A549 (cell line): Measurements from ENCODE around the gene SLIT3.

Experiments
- ATOH8 ChIP-seq: fragments of 250-450 bp; sonication (Bioruptor Pico); IDR thresholded peaks from 2 replicates; pipeline ENCODE4 v1.5.0; 2020; ENCODE audit warnings: low read depth, mild to moderate bottlenecking, moderate library complexity
- CHD2 ChIP-seq: fragments of 150-350 bp; IDR thresholded peaks from 2 replicates; pipeline ENCODE4 v1.6.1; 2014; ENCODE audit warnings: low read length; ENCODE audit not compliant: partially characterized antibody
- CTCF ChIP-seq: fragments of >200 bp; sonication (Bioruptor Twin); formaldehyde crosslinking; IDR thresholded peaks from 3 replicates; pipeline ENCODE4 v1.5.1; 2016
- EHMT2 ChIP-seq: fragments of 200-600 bp; sonication (generic); IDR thresholded peaks from 2 replicates; pipeline ENCODE4 v1.6.1; 2016; ENCODE audit warnings: antibody characterized with exemption, low read depth, mild to moderate bottlenecking, moderate library complexity
- EP300 ChIP-seq, 2 experiments: fragments of >200 bp; sonication (Bioruptor Twin); formaldehyde crosslinking; IDR thresholded peaks; 2 replicates in 1 of 2; 3 replicates in 1 of 2; pipeline ENCODE4 v1.6.1; 2016 to 2017
- FOSL2 ChIP-seq, 2 experiments: fragments of 450-650 bp in 1 of 2; fragments of >200 bp in 1 of 2; sonication (Bioruptor Twin) in 1 of 2; formaldehyde crosslinking; IDR thresholded peaks; 2 replicates each; pipeline versions ENCODE4 v1.5.0 to v1.6.1; 2016 to 2020; ENCODE audit warnings: mild to moderate bottlenecking in 1 of 2, moderate library complexity in 1 of 2
- JUN ChIP-seq, 2 experiments: fragments of >200 bp; sonication (Bioruptor Twin); formaldehyde crosslinking; IDR thresholded peaks; 2 replicates in 1 of 2; 3 replicates in 1 of 2; pipeline ENCODE4 v1.6.1; 2016 to 2017
- KDM5A ChIP-seq: fragments of 200-600 bp; sonication (generic); IDR thresholded peaks from 2 replicates; pipeline ENCODE4 v1.6.1; 2016; ENCODE audit warnings: antibody characterized with exemption, mild to moderate bottlenecking
- MAX ChIP-seq: IDR thresholded peaks from 2 replicates; pipeline ENCODE4 v1.6.1; 2012
- MAZ ChIP-seq: fragments of 150-350 bp; IDR thresholded peaks from 2 replicates; pipeline ENCODE4 v1.6.1; 2014; ENCODE audit warnings: antibody characterized with exemption, low read depth, low read length, borderline replicate concordance
- MYC ChIP-seq: IDR thresholded peaks from 2 replicates; pipeline ENCODE4 v1.6.1; 2012; ENCODE audit warnings: mild to moderate bottlenecking, inconsistent platforms, low read length, improper control_type of control experiment, borderline replicate concordance
- NPAS2 ChIP-seq: fragments of 250-450 bp; sonication (Bioruptor Pico); IDR thresholded peaks from 2 replicates; pipeline ENCODE4 v1.8.0; 2022; ENCODE audit warnings: mild to moderate bottlenecking, moderate library complexity, borderline replicate concordance
- POLR2A ChIP-seq: IDR thresholded peaks from 2 replicates; pipeline ENCODE4 v1.6.1; 2012; ENCODE audit warnings: mild to moderate bottlenecking, low read length
- REST ChIP-seq: fragments of 200-600 bp; sonication (generic); IDR thresholded peaks from 2 replicates; pipeline ENCODE4 v1.6.1; 2016; ENCODE audit warnings: antibody characterized with exemption, mild to moderate bottlenecking, moderate library complexity

- TF ChIP-seq NPAS2 (CRISPR knock-in tag): no peak
- no peak for TF ChIP-seq MYC
- TF ChIP-seq KDM5A: no peak
- no peak for TF ChIP-seq REST
- TF ChIP-seq EP300 (IDR thresholded peaks at IDR 0.05): no peak
- no peak for TF ChIP-seq CTCF
- no peak for TF ChIP-seq POLR2A
- no peak for TF ChIP-seq MAZ
- no peak for TF ChIP-seq EHMT2
- no peak for TF ChIP-seq ATOH8 (CRISPR knock-in tag)
- peak; percentile 36; the same call in 1 of the 2 replicates for TF ChIP-seq MAX
- TF ChIP-seq CHD2: no peak
- TF ChIP-seq FOSL2 (IDR thresholded peaks at IDR 0.05): no peak
- no peak for TF ChIP-seq FOSL2 (CRISPR knock-in tag; IDR thresholded peaks at IDR 0.05)
- TF ChIP-seq JUN (IDR thresholded peaks at IDR 0.05): no peak
Measured at GRCh38 chr5:169157064-169157463, 143.9 kb downstream of the SLIT3 start.
